Hematopoietic multipotent progenitor cell (in vitro differentiated cells): ENCODE data around the gene LCP2. TPM values are rescaled to one million over a fixed set of nuclear protein-coding genes. Genes with fewer than 3 reads are reported as not detected.

Source experiments
- DNase-seq, 3 donors: peaks; one replicate each; pipeline ENCODE4 v3.0.0-alpha.2; 2011 to 2015; ENCODE audit warnings: low read depth in 2 of 3, low spot score in 2 of 3
- total RNA-seq: library from RNA; depleted of rRNA; stranded (reverse); fragments of >200 nt; gene quantifications from one replicate; pipeline ENCODE4 v1.2.3, GENCODE V29; 2012

LCP2 gene
- total RNA-seq, 1 donor = 70.8 TPM

GRCh38 chr5:170316937-170317336 lies 19.4 kb upstream of the LCP2 start:
- no peak for DNase-seq

GRCh38 chr5:170315154-170315553 lies 17.6 kb upstream of the LCP2 start:
- no peak for DNase-seq

- DNase-seq = no peak
Observed at GRCh38 chr5:170314541-170315095, 17.0 kb upstream of the LCP2 start.

GRCh38 chr5:170313816-170314215 lies 16.2 kb upstream of the LCP2 start:
- no peak for DNase-seq

GRCh38 chr5:170313344-170313743 lies 15.8 kb upstream of the LCP2 start:
- DNase-seq = no peak

- peak in 2 of 3 donors; percentile 57 to 70 for DNase-seq
Observed at GRCh38 chr5:170312666-170313065, 15.1 kb upstream of the LCP2 start.

GRCh38 chr5:170312301-170312595 lies 14.7 kb upstream of the LCP2 start:
- no peak for DNase-seq

GRCh38 chr5:170311511-170312300 lies 14.1 kb upstream of the LCP2 start:
- no peak for DNase-seq

GRCh38 chr5:170310256-170310926 lies 12.8 kb upstream of the LCP2 start:
- no peak for DNase-seq

- no peak for DNase-seq
Observed at GRCh38 chr5:170308686-170309085, 11.1 kb upstream of the LCP2 start.

GRCh38 chr5:170307575-170308465 lies 10.2 kb upstream of the LCP2 start:
- no peak for DNase-seq

- DNase-seq = no peak
Observed at GRCh38 chr5:170306381-170306831, 8.8 kb upstream of the LCP2 start.

GRCh38 chr5:170305646-170306025 lies 8.1 kb upstream of the LCP2 start:
- no peak for DNase-seq

- DNase-seq = no peak
Observed at GRCh38 chr5:170305016-170305645, 7.6 kb upstream of the LCP2 start.

GRCh38 chr5:170303549-170303948 lies 6.0 kb upstream of the LCP2 start:
- no peak for DNase-seq

- DNase-seq = peak; percentile 69 to 85 (median 75)
Observed at GRCh38 chr5:170302653-170303501, 5.3 kb upstream of the LCP2 start.

- DNase-seq = no peak
Observed at GRCh38 chr5:170301981-170302652, 4.5 kb upstream of the LCP2 start.

GRCh38 chr5:170301149-170301548 lies 3.6 kb upstream of the LCP2 start:
- DNase-seq = no peak

GRCh38 chr5:170300361-170301013 lies 2.9 kb upstream of the LCP2 start:
- DNase-seq = no peak
